Spleen (tissue), 7 donors: Measurements from ENCODE around the gene RNF31.

ENCODE experiments used
- CTCF ChIP-seq, 11 experiments: fragments of 200-600 bp in 7 of 11; fragments of 450-650 bp in 4 of 11; sonication (generic) in 4 of 11; IDR thresholded peaks in 8 of 11; conservative IDR thresholded peaks in 3 of 11; 1 replicate in 7 of 11; 2 replicates in 4 of 11; pipeline versions ENCODE4 v1.4.0 to v1.8.0; 2016 to 2021; ENCODE audit warnings: antibody characterized with exemption in 11 of 11, inconsistent platforms in 4 of 11, mild to moderate bottlenecking in 1 of 11
- POLR2A ChIP-seq, 3 donors: fragments of 450-650 bp; IDR thresholded peaks; one replicate each; pipeline ENCODE4 v1.5.1; 2017; ENCODE audit warnings: antibody characterized with exemption in 3 of 3, mild to moderate bottlenecking in 1 of 3
- donor health status: DM: no; HTN: no; CAD: no; lungs with moderate emphysema.
- donor health status: DM: no; HTN: no; CAD: no.
- donor health status: DM: no; HTN: no; CAD: no.

GRCh38 chr14:24144451-24144850, 2.8 kb upstream of the RNF31 start:
- TF ChIP-seq POLR2A (IDR thresholded peaks at IDR 0.05) (no peak), CTCF (IDR thresholded peaks at IDR 0.05 in 8 of 11, conservative IDR thresholded peaks at IDR 0.05 in 3 of 11) (no peak)
